SKM-1 treated with dmso at 0.1 percent for 144 hours (cell line): Measurements from ENCODE around the gene ANAPC2.

Experiments used
- DNase-seq: peaks from one replicate; lab custom pipeline; 2025; ENCODE audit not compliant: unreplicated experiment; lab: John Stamatoyannopoulos, UW

The ANAPC2 gene

GRCh38 chr9:137188490-137189296, at the start of gene ANAPC2, which contains the start of gene SSNA1:
Gene ANAPC2 (minus strand): TSS chr9:137188560. CDS start chr9:137188532, 28 bp downstream.
Gene SSNA1 (plus strand): TSS chr9:137188676. CDS start chr9:137188727, 51 bp downstream.
- DNase-seq, result peak; percentile 82

- DNase-seq, result no peak
Observed at GRCh38 chr9:137236936-137237421, 48.6 kb upstream of the ANAPC2 start.

- DNase-seq, result peak; percentile 77
Observed at GRCh38 chr9:137236238-137236935, 48.0 kb upstream of the ANAPC2 start.

- no peak for DNase-seq
Observed at GRCh38 chr9:137235424-137236237, 47.3 kb upstream of the ANAPC2 start.

GRCh38 chr9:137234758-137235423, 46.5 kb upstream of the ANAPC2 start:
- no peak for DNase-seq

GRCh38 chr9:137234055-137234697, 45.8 kb upstream of the ANAPC2 start:
- no peak for DNase-seq

- no peak for DNase-seq
Observed at GRCh38 chr9:137233143-137233980, 45.0 kb upstream of the ANAPC2 start.

GRCh38 chr9:137232510-137232909, 44.1 kb upstream of the ANAPC2 start:
- DNase-seq, result no peak

- DNase-seq, result no peak
Observed at GRCh38 chr9:137232101-137232500, 43.7 kb upstream of the ANAPC2 start.

GRCh38 chr9:137231372-137232039, 43.1 kb upstream of the ANAPC2 start:
- DNase-seq, result no peak

GRCh38 chr9:137230705-137231371, 42.5 kb upstream of the ANAPC2 start, which contains the start of gene SLC34A3:
Gene SLC34A3 (plus strand): TSS chr9:137230901. CDS start chr9:137231703, 802 bp downstream.
- no peak for DNase-seq

GRCh38 chr9:137229903-137230704, 41.7 kb upstream of the ANAPC2 start:
- no peak for DNase-seq

GRCh38 chr9:137228968-137229896, 40.9 kb upstream of the ANAPC2 start:
- DNase-seq, result no peak

- no peak for DNase-seq
Observed at GRCh38 chr9:137228506-137228967, 40.2 kb upstream of the ANAPC2 start.

- no peak for DNase-seq
Observed at GRCh38 chr9:137227853-137228505, 39.6 kb upstream of the ANAPC2 start.
